Loucy (cell line): ENCODE data around the gene HHATL.

Experiments
- H2AFZ ChIP-seq: fragments of 200-600 bp; sonication (generic); 2 replicates; pipeline ENCODE4 v1.6.0; 2016; ENCODE audit warnings: antibody characterized with exemption, mild to moderate bottlenecking, low read length, moderate library complexity
- H3F3A ChIP-seq: fragments of 200-600 bp; 2 replicates; pipeline ENCODE4 v1.6.0; 2016; ENCODE audit warnings: antibody characterized with exemption, low read depth, mild to moderate bottlenecking
- H3K27me3 ChIP-seq: fragments of 200-600 bp; sonication (generic); 2 replicates; pipeline ENCODE4 v1.6.1; 2014; ENCODE audit warnings: low read length, mild to moderate bottlenecking; ENCODE audit not compliant: insufficient read depth, poor library complexity, severe bottlenecking
- H3K36me3 ChIP-seq: fragments of 200-600 bp; sonication (generic); 2 replicates; pipeline ENCODE4 v1.6.1; 2016; ENCODE audit warnings: low read length; ENCODE audit not compliant: insufficient read depth
- H3K4me1 ChIP-seq: fragments of 200-600 bp; sonication (generic); 2 replicates; pipeline ENCODE4 v1.5.1; 2014; ENCODE audit warnings: low read length, mild to moderate bottlenecking; ENCODE audit not compliant: insufficient read depth, poor library complexity, severe bottlenecking
- H3K4me2 ChIP-seq: fragments of 200-600 bp; sonication (generic); 2 replicates; pipeline ENCODE4 v1.6.0; 2014; ENCODE audit warnings: antibody characterized with exemption, low read length, low read depth, mild to moderate bottlenecking; ENCODE audit not compliant: poor library complexity, severe bottlenecking
- H3K4me3 ChIP-seq: fragments of 200-600 bp; sonication (generic); 2 replicates; pipeline ENCODE4 v1.5.1; 2014; ENCODE audit warnings: low read length, mild to moderate bottlenecking, mixed read lengths; ENCODE audit not compliant: poor library complexity, severe bottlenecking
- H3K79me2 ChIP-seq: fragments of 200-600 bp; sonication (generic); 2 replicates; pipeline ENCODE4 v1.6.1; 2014; ENCODE audit warnings: low read length; ENCODE audit not compliant: insufficient read depth
- H3K9ac ChIP-seq: fragments of 200-600 bp; sonication (generic); 2 replicates; pipeline ENCODE4 v1.6.0; 2014; ENCODE audit warnings: mild to moderate bottlenecking, low read depth, low read length, moderate library complexity; ENCODE audit not compliant: poor library complexity, severe bottlenecking
- H3K9me2 ChIP-seq: fragments of 200-600 bp; sonication (generic); replicated peaks from 2 replicates; pipeline ENCODE4 v1.6.1; 2016; ENCODE audit warnings: low read depth, low read length, mixed read lengths
- H3K9me3 ChIP-seq: fragments of 200-600 bp; sonication (generic); 2 replicates; pipeline ENCODE4 v1.6.1; 2014; ENCODE audit warnings: mild to moderate bottlenecking, antibody characterized with exemption, low read length, low read depth; ENCODE audit not compliant: insufficient read depth
- H4K20me1 ChIP-seq: fragments of 200-600 bp; sonication (generic); 2 replicates; pipeline ENCODE4 v1.6.0; 2014; ENCODE audit warnings: antibody characterized with exemption, low read length, mild to moderate bottlenecking; ENCODE audit not compliant: insufficient read depth, poor library complexity, severe bottlenecking
- EZH2phosphoT487 ChIP-seq: fragments of 200-600 bp; IDR thresholded peaks from 2 replicates; pipeline ENCODE4 v1.6.1; 2018; ENCODE audit warnings: antibody characterized with exemption, mild to moderate bottlenecking, moderate library complexity, borderline replicate concordance
- TF ChIP-seq, protein P1 (sequence below): fragments of 200-600 bp; sonication (generic); conservative IDR thresholded peaks from 2 replicates; pipeline ENCODE4 v1.5.1; 2014; ENCODE audit warnings: mild to moderate bottlenecking, antibody characterized with exemption, low read length

The HHATL gene

DNA sequence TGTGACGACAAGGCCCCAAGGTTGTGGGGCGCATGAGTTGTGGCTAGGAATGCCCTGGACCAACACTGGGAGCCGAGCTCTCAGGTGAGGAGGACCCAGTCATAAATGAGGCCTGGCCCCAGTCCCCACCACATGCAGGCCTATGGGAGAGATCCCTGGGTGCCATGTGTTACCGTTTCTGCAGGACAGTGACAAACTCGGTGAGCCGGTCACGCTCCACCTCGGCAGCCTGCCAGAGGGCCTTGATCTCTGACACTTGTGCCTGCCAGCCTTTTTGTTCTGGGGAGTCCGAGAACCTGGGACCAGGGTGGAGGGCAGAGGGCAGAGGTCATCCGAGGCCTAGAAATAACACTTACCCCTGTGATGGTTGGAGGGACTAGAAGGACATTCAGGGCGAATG lies 27.7 kb upstream of the HHATL start:
- H2AFZ ChIP-seq, result no peak overlapping the region
- H3K4me2 ChIP-seq, result no peak overlapping the region
- no peaks in the 10 kb centered on the region for H3K9me3 ChIP-seq
- no peak overlapping the region for H3K4me3 ChIP-seq
- no peaks in the 10 kb centered on the region for H4K20me1 ChIP-seq
- no peaks in the 10 kb centered on the region for H3K27me3 ChIP-seq
- H3K4me1 ChIP-seq, result no peaks in the 10 kb centered on the region
- no peaks in the 10 kb centered on the region for H3F3A ChIP-seq
- H3K36me3 ChIP-seq, result no peaks in the 10 kb centered on the region
- no peak overlapping the region for H3K9ac ChIP-seq
- no peaks in the 10 kb centered on the region for H3K9me2 ChIP-seq
- no peak for TF ChIP-seq EZH2phosphoT487
- TF ChIP-seq, protein P1, sequence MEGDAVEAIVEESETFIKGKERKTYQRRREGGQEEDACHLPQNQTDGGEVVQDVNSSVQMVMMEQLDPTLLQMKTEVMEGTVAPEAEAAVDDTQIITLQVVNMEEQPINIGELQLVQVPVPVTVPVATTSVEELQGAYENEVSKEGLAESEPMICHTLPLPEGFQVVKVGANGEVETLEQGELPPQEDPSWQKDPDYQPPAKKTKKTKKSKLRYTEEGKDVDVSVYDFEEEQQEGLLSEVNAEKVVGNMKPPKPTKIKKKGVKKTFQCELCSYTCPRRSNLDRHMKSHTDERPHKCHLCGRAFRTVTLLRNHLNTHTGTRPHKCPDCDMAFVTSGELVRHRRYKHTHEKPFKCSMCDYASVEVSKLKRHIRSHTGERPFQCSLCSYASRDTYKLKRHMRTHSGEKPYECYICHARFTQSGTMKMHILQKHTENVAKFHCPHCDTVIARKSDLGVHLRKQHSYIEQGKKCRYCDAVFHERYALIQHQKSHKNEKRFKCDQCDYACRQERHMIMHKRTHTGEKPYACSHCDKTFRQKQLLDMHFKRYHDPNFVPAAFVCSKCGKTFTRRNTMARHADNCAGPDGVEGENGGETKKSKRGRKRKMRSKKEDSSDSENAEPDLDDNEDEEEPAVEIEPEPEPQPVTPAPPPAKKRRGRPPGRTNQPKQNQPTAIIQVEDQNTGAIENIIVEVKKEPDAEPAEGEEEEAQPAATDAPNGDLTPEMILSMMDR, result no peak
- no peaks in the 10 kb centered on the region for H3K79me2 ChIP-seq

DNA sequence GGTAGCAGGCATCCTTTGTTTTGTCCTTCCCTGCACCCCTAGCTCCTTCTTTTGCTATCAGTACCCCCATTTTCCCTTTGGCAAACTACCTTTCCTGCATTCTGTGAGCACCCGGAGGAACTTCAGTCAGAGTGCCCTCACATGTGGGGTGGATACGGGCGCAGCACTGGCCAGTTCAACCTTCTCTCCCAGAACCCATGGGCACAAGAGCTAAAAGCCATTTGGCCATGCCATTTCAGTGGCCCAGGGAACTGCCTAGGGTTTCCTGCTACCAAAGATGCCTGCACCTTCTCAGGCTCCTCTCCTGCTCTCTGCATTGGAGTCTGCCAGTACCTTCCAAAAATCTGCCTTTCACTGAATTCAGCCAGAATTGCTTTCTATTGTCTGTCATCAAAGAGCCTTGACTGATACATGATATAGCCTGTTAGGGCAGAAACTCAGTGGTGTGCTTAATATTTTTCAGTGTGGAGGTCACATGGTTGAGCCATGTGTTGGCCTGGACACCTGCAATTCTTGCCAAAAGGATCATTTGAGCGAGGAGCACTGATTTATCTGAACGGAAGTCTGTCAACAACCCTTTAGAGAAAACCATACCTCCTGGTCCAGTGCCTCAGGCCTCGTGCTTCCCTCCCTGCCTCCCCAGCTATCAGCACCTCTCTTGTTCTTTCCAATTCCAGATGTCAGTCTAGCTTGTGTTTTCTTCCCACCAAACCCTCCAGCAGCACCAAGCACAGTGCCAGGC lies 27.0 kb upstream of the HHATL start:
- H2AFZ ChIP-seq, result no peak overlapping the region
- TF ChIP-seq, protein P1, result no peak
- no peak for TF ChIP-seq EZH2phosphoT487
- H3K27me3 ChIP-seq, result no peaks in the 10 kb centered on the region
- H4K20me1 ChIP-seq, result no peaks in the 10 kb centered on the region
- H3K4me1 ChIP-seq, result no peaks in the 10 kb centered on the region
- no peaks in the 10 kb centered on the region for H3K79me2 ChIP-seq
- no peak overlapping the region for H3K9ac ChIP-seq
- H3K4me2 ChIP-seq, result no peak overlapping the region
- H3F3A ChIP-seq, result no peaks in the 10 kb centered on the region
- H3K4me3 ChIP-seq, result no peak overlapping the region
- no peaks in the 10 kb centered on the region for H3K36me3 ChIP-seq
- no peaks in the 10 kb centered on the region for H3K9me2 ChIP-seq
- no peaks in the 10 kb centered on the region for H3K9me3 ChIP-seq

DNA sequence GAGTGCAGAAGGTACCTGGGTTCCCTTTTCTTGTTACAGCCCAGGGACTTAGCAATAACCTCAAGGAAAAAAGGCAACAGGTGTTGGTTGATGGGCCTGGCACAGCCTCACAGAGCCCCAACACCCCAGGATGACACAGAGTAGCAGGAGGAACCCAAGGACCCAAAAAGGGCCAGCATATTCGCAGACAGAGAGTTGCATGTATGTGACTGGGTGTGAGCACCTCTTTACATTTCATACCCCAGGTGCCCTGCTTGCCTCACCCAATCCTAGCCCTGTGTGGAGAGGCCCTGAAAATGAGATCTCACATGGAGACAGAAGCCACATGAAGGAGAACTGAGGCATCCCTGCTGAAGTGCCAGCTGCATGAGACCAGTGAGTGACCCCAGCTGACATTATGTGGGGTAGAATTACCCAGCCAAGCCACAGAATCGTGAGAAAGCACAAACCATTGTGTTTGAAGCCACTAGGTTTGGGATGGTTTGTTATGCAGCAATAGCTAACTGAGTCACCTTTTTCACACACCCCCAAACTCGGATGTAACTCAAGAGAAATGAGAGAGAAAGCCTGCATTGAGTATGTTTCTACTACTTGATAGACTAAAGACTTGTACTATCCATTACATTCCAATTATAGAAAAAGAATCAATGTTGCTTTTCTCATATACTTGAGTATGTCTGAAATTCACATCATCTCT lies 26.2 kb upstream of the HHATL start:
- Histone ChIP-seq H2AFZ (no peak overlapping the region), H3K9me2 (no peaks in the 10 kb centered on the region), H3K27me3 (no peaks in the 10 kb centered on the region), H3K9me3 (no peaks in the 10 kb centered on the region), H3K79me2 (no peaks in the 10 kb centered on the region), H3K4me3 (no peak overlapping the region), H4K20me1 (no peaks in the 10 kb centered on the region), H3K9ac (no peak overlapping the region), H3K36me3 (no peaks in the 10 kb centered on the region), H3K4me2 (no peak overlapping the region), H3F3A (no peaks in the 10 kb centered on the region), H3K4me1 (no peaks in the 10 kb centered on the region)
- TF ChIP-seq EZH2phosphoT487, result no peak
- TF ChIP-seq, protein P1, result no peak
